GM18498 (cell line): ENCODE data around the gene CHRNA1.
"Not testable (repeated sequence)": the region's sequence is repeated elsewhere in the genome, so short reads cannot be mapped to it uniquely, and the experiment has no call there.

ENCODE experiments used
- ATAC-seq: cut with Tn5 transposase; IDR thresholded peaks from one replicate; pipeline ENCODE4 v1.9.1; 2021; ENCODE audit warnings: mild to moderate bottlenecking, moderate library complexity; ENCODE audit not compliant: unreplicated experiment

CHRNA1 gene

GRCh38 chr2:174717916-174718315 lies 46.4 kb downstream of the CHRNA1 start:
- ATAC-seq = no peak

GRCh38 chr2:174717273-174717672 lies 47.0 kb downstream of the CHRNA1 start:
- no peak for ATAC-seq

GRCh38 chr2:174716785-174717184 lies 47.5 kb downstream of the CHRNA1 start:
- no peak for ATAC-seq

GRCh38 chr2:174713686-174714085 lies 50.6 kb downstream of the CHRNA1 start:
- ATAC-seq = no peak

- ATAC-seq = no peak
These were observed 53.1 kb downstream of the CHRNA1 start for GRCh38 chr2:174711206-174711605.

- not testable (repeated sequence) for ATAC-seq
These were observed 54.8 kb downstream of the CHRNA1 start for GRCh38 chr2:174709416-174710004.

GRCh38 chr2:174708713-174709112 lies 55.6 kb downstream of the CHRNA1 start:
- ATAC-seq = no peak

GRCh38 chr2:174705321-174705720 lies 59.0 kb downstream of the CHRNA1 start:
- no peak for ATAC-seq

GRCh38 chr2:174704642-174705041 lies 59.6 kb downstream of the CHRNA1 start:
- no peak for ATAC-seq

GRCh38 chr2:174704061-174704460 lies 60.2 kb downstream of the CHRNA1 start:
- no peak for ATAC-seq

- no peak for ATAC-seq
These were observed 60.8 kb downstream of the CHRNA1 start for GRCh38 chr2:174703430-174703829.

- no peak for ATAC-seq
These were observed 61.7 kb downstream of the CHRNA1 start for GRCh38 chr2:174702541-174702940.

- ATAC-seq = no peak
These were observed 64.1 kb downstream of the CHRNA1 start for GRCh38 chr2:174699993-174700766.
